H1 (cell line): ENCODE data around the gene ZNF804B. TPM values are rescaled to one million over a fixed set of nuclear protein-coding genes. Genes with fewer than 3 reads are reported as not detected.

Experiments
- CEBPB ChIP-seq: IDR thresholded peaks from 2 replicates; pipeline ENCODE4 v1.6.1; 2012; ENCODE audit warnings: low read depth, low read length
- CHD2 ChIP-seq: IDR thresholded peaks from 2 replicates; pipeline ENCODE4 v1.6.1; 2012; ENCODE audit warnings: low read length, improper control_type of control experiment
- KDM5A ChIP-seq: fragments of 200-600 bp; IDR thresholded peaks from 2 replicates; pipeline ENCODE4 v1.7.1; 2012; ENCODE audit warnings: mild to moderate bottlenecking, low read length, inconsistent platforms, mixed read lengths
- RBBP5 ChIP-seq: IDR thresholded peaks from 2 replicates; pipeline ENCODE4 v1.7.1; 2012; ENCODE audit warnings: low read depth, mild to moderate bottlenecking, inconsistent platforms, low read length, moderate library complexity, borderline replicate concordance
- polyA plus RNA-seq, 7 experiments: library from polyadenylated mRNA; depleted of rRNA in 3 of 7; stranded (reverse) in 5 of 7; unstranded in 2 of 7; fragments of >200 nt in 5 of 7; fragments of 200-250 nt in 2 of 7; gene quantifications; 1 replicate in 5 of 7; 2 replicates in 1 of 7; 4 replicates in 1 of 7; pipeline versions ENCODE4 v1.2.1 to v1.2.3, GENCODE V29; 2011 to 2013; ENCODE audit warnings: missing spikeins in 2 of 7, mixed read lengths in 2 of 7
- total RNA-seq: library from RNA; stranded (reverse); fragmentation: NEBNext Ultra II Directional; extraction: Animal tissue kit (Norgen Biotek cat#: 25700); gene quantifications from 2 replicates; pipeline ENCODE4 v1.2.1, GENCODE V29; 2021

The ZNF804B gene
- total and polyA plus RNA-seq, 2 of the 8 experiments (the other 6 are each of a cell fraction or from before 2014, with no cell fraction given), result not detected

DNA sequence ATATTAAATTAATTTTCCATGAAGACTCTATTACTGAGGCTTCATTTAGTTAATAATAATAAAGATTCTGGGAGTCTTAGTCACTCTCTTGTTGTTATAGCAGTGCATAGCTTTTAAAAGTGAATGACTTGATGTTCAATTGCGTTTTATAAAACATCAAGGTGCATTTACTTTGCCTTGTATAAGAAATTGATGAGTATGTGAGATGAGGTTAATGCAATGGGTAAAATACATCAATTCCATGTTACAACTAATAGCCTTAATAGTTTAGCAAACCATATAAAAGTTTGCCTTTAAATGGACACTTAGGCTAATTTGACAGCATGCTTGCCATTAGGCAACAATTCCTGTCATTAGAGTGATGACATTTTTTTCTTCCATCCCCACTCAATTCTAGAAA lies 209.7 kb downstream of the ZNF804B start (continued):
- TF ChIP-seq RBBP5, result no peak
- TF ChIP-seq CHD2, result no peak
- TF ChIP-seq CEBPB, result no peak
- no peak for TF ChIP-seq KDM5A
